Activated CD4-positive, alpha-beta T cell treated with anti-CD3 and anti-CD28 coated beads, Interleukin-2, amount 50 U/mL, for 16 hours (primary cell): ENCODE results near the gene DENND4A.

ENCODE experiments used
- DNase-seq: peaks from one replicate; pipeline ENCODE4 v3.0.0-alpha.2; 2020

The DENND4A gene

DNA sequence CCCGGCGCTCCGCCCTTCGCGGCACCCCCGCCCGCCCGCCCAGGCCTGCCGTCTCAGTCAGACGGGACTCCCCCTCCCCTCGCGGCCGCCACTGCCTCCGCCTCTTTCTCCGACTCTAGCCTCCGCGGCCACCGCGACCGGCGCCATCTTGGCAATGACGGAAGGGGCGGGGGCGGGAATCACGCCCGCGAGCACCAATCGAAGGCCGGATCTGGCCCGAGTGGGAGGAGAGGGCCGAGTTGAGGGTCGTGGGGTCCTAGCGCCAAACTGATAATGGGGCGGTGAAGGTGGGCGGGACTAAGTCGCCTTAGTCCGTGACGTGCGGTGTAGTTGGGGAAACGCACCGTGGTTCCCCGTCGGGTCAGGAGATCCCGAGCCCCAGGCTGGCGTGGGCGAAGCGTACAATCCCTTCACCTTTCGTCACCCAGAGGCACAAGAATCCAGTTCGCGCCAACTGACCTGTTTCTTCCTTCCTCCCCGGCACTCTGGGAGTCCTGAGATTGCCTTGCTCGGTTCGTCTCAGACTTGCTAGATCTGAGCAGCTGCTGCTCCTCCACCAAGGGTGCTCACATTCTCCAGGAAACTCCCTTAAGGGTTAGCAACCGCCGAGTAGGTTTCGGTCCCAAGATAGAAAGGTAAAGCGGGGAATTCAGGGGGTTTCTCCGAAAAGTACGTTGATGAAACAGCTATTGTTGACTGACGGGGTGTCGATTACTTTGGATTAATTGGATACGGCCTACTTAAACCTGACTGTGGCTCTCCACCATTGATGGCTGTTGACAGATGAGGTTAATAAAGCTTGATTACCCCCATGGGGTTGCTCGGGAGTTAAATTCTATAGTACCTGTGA is at the start of gene DENND4A:
TSS of gene DENND4A (minus strand) at position 156 of the 850 bp plus-strand sequence. CDS start 35,843 bp downstream, outside the sequence.
- DNase-seq: peak; percentile 99

DNA sequence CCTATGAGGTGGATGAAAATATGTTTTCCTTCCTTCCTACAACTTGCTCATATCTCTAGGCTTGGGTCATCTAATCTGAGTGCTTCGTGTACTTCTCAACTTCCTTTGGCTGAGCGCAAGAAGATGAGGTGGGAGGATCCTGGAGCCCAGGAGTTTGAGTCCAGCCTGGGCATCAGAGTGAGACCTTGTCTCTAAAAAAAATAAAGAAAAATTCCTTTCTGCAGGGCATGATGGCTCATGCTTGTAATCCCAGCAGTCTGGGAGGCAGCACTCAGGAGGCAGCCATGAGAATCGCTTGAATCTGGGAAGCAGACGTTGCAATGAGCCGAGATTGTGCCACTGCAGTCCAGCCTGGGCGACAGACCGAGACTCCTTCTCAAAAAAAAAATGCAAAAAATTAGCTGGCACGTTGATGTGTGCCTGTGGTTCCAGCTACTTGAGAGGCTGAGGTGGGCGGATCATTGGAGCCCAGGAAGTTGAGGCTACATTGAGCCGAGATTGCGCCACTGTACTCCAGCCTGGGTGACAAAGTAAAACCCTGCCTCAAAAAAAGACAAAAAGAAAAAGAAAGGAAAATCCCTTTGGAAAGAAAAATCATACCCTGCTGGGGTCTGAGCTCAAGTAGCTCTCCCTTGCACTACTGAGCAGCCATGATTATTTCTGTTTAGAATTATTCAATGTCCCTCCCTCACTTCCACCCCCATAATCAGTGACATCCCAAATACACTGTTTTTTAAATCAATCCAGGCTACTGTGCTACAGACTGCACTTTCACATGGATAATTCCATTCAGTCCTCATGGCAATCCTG is 49.2 kb upstream of the DENND4A start:
- DNase-seq: no peak

- no peak for DNase-seq
Observed at GRCh38 chr15:65839985-65840384, 47.9 kb upstream of the DENND4A start.

- no peak for DNase-seq
Observed at GRCh38 chr15:65839354-65839901, 47.3 kb upstream of the DENND4A start.

DNA sequence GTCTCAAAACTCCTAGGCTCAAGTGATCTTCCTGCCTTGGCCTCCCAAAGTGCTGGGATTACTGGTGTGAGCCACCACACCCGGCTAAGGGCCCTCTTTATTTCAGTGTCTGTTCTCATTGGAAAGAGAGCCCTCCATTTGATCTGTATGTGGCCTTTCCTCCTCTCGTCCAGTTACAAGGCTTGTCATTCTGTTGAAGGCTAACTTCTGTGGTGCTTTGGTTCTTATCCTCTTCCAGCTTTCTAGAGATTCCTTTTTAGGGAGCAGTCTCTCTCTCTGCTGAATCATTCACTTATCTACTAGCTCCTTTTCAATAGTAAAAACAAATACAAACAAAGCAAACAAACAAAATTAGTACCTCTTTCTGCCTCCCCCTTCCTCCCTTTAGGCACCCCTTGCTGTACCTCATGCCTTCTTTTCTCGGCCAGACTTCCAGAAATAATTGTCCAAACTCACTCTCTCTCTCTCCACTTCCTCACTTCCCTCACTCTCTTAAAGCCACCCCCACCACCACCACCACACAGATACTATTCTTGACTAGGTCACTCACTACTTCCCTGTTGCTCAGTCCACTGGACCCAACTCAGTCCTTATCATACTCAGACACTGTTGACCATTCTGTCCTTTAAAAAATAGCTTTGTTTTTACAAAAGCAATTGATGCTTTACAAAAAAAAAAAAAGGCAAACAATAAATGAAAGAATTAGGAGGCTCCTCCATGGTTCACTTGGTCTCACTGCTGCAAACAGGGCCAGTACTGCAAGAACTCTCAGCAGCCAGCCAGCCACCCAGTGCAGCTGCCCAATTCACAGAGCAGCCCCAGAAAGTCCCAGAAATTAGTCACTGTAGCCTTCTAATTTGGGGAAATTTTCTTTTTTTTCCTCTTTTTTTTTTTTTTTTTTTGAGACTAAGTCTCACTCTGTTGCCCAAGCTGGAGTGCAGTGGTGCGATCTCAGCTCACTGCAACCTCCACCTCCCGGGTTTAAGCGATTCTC is 45.5 kb upstream of the DENND4A start:
- no peak for DNase-seq

DNA sequence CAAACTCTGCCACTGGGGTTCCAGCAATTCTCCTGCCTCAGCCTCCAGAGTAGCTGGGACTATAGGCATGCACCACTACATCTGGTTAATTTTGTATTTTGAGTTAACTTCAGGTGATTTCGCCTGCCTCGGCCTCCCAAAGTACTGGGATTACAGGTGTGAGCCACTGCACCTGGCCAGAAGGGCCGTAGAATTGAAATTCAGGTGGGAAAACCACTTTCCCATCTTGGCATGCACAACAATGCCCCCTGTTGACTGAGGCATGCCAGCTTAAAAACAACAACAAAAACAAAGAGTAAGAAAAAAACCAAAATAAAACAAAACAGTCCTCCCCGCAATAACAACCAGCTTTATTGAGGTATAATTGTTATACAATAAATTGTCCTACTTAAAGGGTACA is 44.6 kb upstream of the DENND4A start:
- no peak for DNase-seq

DNA sequence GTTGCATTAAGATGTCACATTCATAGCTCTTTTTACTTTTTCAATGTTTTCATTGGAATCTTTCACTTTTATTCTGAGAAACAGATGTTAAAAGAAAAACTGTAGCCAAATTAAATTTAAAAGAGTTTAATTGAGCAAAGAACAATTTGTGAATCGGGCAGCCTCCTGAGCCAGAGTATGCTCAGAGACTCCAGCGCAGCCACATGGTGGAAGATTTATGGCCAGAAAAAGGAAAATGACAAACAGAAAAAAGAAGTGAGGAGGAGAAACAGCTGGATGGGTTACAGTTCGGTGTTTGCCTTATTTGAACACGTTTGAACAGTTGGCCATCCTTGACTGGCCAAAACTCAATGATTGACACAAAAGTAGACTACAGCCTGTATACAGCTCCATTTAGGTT is 43.4 kb upstream of the DENND4A start:
- no peak for DNase-seq

- no peak for DNase-seq
Observed at GRCh38 chr15:65834603-65835282, 42.6 kb upstream of the DENND4A start.

GRCh38 chr15:65833501-65834205 is 41.6 kb upstream of the DENND4A start:
- peak; percentile 43 for DNase-seq

DNA sequence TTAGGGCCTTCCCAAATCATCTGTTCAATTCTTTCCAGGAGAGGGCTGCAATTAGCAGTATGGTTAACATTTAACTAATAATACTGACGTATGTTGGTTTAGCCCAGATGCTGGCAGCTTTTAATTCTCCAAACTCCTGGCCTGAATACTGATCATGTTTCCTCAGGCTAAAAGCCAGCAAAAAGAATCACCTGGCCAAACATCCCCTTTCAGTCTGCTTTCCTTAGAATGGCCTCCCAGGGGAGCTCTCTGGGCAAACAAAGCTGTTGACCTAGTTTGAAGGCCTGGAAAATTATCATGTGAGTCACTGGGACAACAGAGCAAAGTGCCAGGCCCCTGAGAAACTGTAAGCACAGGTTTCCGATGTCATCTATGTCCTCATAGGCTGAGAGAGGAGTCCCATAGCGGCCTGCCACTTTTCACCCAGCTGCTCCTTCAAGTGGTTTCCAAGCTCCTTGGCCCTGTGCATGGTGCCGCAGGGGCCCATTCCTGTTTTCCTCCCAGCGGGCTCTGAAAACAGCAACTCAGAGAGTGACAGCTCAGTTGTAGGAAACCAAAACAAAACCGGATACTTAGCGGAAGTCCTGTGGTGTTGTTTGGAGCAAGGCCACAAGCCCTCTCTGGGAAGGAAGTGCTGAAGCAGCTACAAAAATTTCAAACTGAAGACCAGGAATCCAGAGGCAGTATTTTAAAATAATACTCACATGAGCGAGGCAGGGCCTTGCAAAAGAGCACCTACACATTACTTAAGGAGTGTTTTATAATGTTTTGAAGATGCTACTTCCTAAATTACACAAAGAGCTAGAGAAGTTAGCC is 40.7 kb upstream of the DENND4A start:
- peak; percentile 73 for DNase-seq

GRCh38 chr15:65829130-65829764 is 37.2 kb upstream of the DENND4A start:
- DNase-seq: peak; percentile 62

GRCh38 chr15:65828585-65828984 is 36.5 kb upstream of the DENND4A start:
- DNase-seq: peak; percentile 63

- no peak for DNase-seq
Observed at GRCh38 chr15:65827065-65827464, 35.0 kb upstream of the DENND4A start.

DNA sequence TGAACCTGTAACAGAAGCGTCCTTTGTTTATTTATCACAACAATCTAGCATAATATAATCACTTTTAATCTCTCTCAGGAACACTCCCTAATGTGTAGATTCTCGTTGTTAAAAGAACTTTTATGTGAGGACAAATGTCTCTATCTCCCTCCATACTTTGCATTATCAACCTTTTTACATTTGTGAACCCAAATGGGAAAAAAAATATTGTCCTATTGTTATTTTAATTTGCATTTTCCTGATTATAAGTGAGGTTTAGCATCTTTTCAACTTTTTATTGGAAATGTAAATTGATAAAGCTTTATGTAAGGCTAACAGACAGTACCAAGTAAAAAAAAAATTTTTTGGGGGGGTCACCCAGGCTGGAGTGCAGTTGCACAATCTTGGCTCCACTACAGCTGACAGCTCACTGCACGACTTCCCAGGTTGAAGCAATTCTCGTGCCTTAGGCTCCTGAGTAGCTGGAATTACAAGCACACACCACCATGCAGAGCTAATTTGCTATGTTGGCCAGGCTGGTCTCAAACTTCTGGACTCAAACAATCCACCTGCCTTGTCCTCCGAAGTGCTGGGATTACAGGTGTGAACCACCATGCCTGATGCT is 33.0 kb upstream of the DENND4A start:
- no peak for DNase-seq

- DNase-seq: peak; percentile 30
Observed at GRCh38 chr15:65824031-65824743, 32.1 kb upstream of the DENND4A start.

- no peak for DNase-seq
Observed at GRCh38 chr15:65822316-65822715, 30.2 kb upstream of the DENND4A start.

DNA sequence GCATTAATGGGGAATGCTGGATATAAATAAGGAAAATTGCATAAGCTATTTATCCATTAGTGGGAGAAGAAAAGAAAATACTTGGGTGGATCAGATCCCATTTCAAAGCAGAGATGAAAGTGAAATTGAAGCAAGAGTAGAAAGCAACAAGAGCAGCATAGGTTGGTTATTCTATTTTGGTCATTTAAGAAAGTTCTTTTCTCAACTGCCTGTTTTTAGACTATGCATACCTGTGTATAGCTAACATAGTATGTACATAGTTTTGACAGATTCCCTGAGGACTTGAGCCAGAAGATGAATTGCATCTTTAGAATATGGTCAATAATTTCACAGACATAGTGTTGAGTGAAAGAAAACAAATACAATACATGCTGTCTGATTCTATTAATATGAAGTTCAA is 29.0 kb upstream of the DENND4A start:
- no peak for DNase-seq

DNA sequence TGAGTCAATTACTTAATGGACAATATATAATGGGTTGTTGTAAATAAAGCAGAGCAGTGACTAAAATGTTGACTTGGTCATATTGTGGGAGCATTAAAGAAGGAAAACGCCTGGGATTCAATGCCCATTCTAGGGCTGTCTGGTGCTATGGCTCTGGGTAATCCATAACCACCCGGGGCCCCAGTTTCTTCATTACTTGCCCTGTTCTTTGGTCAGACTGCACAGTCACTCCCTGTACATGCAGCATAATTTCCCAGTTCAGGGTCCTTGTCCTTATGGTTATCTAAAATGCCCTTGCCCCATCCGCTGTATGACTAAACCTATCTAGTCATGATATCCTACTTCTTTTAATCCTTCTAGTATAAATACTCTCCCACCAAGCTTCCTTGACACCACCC is 27.5 kb upstream of the DENND4A start:
- no peak for DNase-seq
